OCI-LY1 (cell line): ENCODE results near the gene ZFP69.

Experiments
- H2AFZ ChIP-seq: fragments of 200-600 bp; sonication (generic), shearing (Covaris generic); 2 replicates; pipeline ENCODE4 v1.6.0; 2014; ENCODE audit warnings: antibody characterized with exemption, mild to moderate bottlenecking, low read length
- H3F3A ChIP-seq: fragments of 200-600 bp; sonication (generic), shearing (Covaris generic); 2 replicates; pipeline ENCODE4 v1.6.0; 2014; ENCODE audit warnings: mild to moderate bottlenecking, antibody characterized with exemption, low read length, moderate library complexity; ENCODE audit not compliant: insufficient read depth
- H3K27ac ChIP-seq: fragments of 200-600 bp; sonication (generic); 2 replicates; pipeline ENCODE4 v1.5.1; 2014; ENCODE audit warnings: low read length, mixed run types, mild to moderate bottlenecking, low read depth; ENCODE audit not compliant: poor library complexity, severe bottlenecking
- H3K27me3 ChIP-seq: fragments of 200-600 bp; sonication (generic); 2 replicates; pipeline ENCODE4 v1.6.0; 2014; ENCODE audit warnings: antibody characterized with exemption, mild to moderate bottlenecking, low read length, moderate library complexity; ENCODE audit not compliant: insufficient read depth
- H3K36me3 ChIP-seq: fragments of 200-600 bp; sonication (generic); 2 replicates; pipeline ENCODE4 v1.6.1; 2014; ENCODE audit warnings: mild to moderate bottlenecking, antibody characterized with exemption, low read length, moderate library complexity, mixed read lengths; ENCODE audit not compliant: insufficient read depth
- H3K4me1 ChIP-seq: fragments of 200-600 bp; sonication (generic); 2 replicates; pipeline ENCODE4 v1.5.1; 2014; ENCODE audit warnings: mild to moderate bottlenecking, low read length, moderate library complexity; ENCODE audit not compliant: insufficient read depth, severe bottlenecking
- H3K4me2 ChIP-seq: fragments of 200-600 bp; sonication (generic), shearing (Covaris generic); 2 replicates; pipeline ENCODE4 v1.6.1; 2014; ENCODE audit warnings: low read length
- H3K4me3 ChIP-seq: fragments of 200-600 bp; sonication (generic); 2 replicates; pipeline ENCODE4 v1.5.1; 2014; ENCODE audit warnings: low read length, low read depth, mild to moderate bottlenecking, mixed read lengths; ENCODE audit not compliant: poor library complexity, severe bottlenecking
- H3K79me2 ChIP-seq: fragments of 200-600 bp; shearing (Covaris generic); 2 replicates; pipeline ENCODE4 v1.6.1; 2016; ENCODE audit warnings: mixed run types, low read length, mixed read lengths; ENCODE audit not compliant: insufficient read depth
- H3K9ac ChIP-seq: fragments of 200-600 bp; sonication (generic), shearing (Covaris generic); 2 replicates; pipeline ENCODE4 v1.6.1; 2014; ENCODE audit warnings: mild to moderate bottlenecking, low read length, mixed read lengths
- H3K9me2 ChIP-seq: fragments of 200-600 bp; sonication (generic), shearing (Covaris generic); 2 replicates; pipeline ENCODE4 v1.6.1; 2014; ENCODE audit warnings: low read depth, mild to moderate bottlenecking, low read length, mixed read lengths
- H3K9me3 ChIP-seq: fragments of 200-600 bp; shearing (Covaris generic); 2 replicates; pipeline ENCODE4 v1.6.1; 2014; ENCODE audit warnings: low read length, mixed read lengths
- H4K20me1 ChIP-seq: fragments of 200-600 bp; sonication (generic), shearing (Covaris generic); 2 replicates; pipeline ENCODE4 v1.6.0; 2016; ENCODE audit warnings: mild to moderate bottlenecking, low read length; ENCODE audit not compliant: insufficient read depth
- CTCF ChIP-seq: fragments of 200-600 bp; sonication (generic), shearing (Covaris generic); IDR thresholded peaks from 2 replicates; pipeline ENCODE4 v1.5.1; 2017; ENCODE audit warnings: mild to moderate bottlenecking, antibody characterized with exemption, low read length, moderate library complexity, mixed read lengths
- EZH2 ChIP-seq: fragments of 200-600 bp; sonication (generic), shearing (Covaris generic); IDR thresholded peaks from 2 replicates; pipeline ENCODE4 v1.8.0; 2017; ENCODE audit warnings: borderline replicate concordance, mixed run types, mild to moderate bottlenecking, antibody characterized with exemption, low read length, moderate library complexity, mixed read lengths

ZFP69 gene

GRCh38 chr1:40451238-40451585, 25.9 kb upstream of the ZFP69 start:
- H3K27ac ChIP-seq: no peak overlapping the region
- peaks cover 20% of the 10 kb centered on the region for H3K4me1 ChIP-seq
- H3K4me3 ChIP-seq: peak overlapping the region; percentile 72
- H3K27me3 ChIP-seq: no peaks in the 10 kb centered on the region
- peak overlapping the region; percentile 84 for H3K4me2 ChIP-seq
- H3F3A ChIP-seq: no peaks in the 10 kb centered on the region
- H3K9ac ChIP-seq: peak overlapping the region; percentile 82
- H3K36me3 ChIP-seq: peaks cover 16% of the 10 kb centered on the region
- no peak overlapping the region for H2AFZ ChIP-seq
- TF ChIP-seq CTCF (no peak), EZH2 (no peak)
- no peaks in the 10 kb centered on the region for H4K20me1 ChIP-seq
- H3K9me2 ChIP-seq: no peaks in the 10 kb centered on the region
- peaks cover 21% of the 10 kb centered on the region for H3K9me3 ChIP-seq
- H3K79me2 ChIP-seq: no peaks in the 10 kb centered on the region

DNA sequence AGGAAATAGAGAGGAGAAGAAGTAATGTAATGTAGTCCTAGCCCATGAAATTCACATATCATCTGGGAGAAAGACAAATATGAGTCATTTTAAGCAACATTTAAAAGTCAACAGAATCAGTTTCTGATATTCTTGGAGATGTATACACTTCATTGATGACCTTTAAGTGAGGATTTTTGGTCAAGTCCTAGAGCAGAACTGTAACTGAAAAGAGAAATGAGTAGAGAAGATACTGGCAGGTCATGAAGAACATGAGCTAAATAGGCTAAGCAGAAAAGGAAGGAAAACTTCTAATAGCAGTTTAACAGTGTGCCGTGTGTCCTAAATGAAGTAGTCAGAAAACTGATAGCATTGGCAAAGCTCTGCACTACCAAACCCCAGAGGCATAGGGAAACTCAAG, 22.2 kb upstream of the ZFP69 start:
- no peak overlapping the region for H3K9ac ChIP-seq
- H3K4me3 ChIP-seq: no peak overlapping the region
- H3K4me2 ChIP-seq: no peak overlapping the region
- H3K79me2 ChIP-seq: no peaks in the 10 kb centered on the region
- H3K36me3 ChIP-seq: peaks cover 50% of the 10 kb centered on the region
- no peaks in the 10 kb centered on the region for H3F3A ChIP-seq
- peaks cover 53% of the 10 kb centered on the region for H3K9me3 ChIP-seq
- H3K27ac ChIP-seq: no peak overlapping the region
- H3K9me2 ChIP-seq: no peaks in the 10 kb centered on the region
- peaks cover 12% of the 10 kb centered on the region for H3K4me1 ChIP-seq
- H4K20me1 ChIP-seq: no peaks in the 10 kb centered on the region
- TF ChIP-seq CTCF: no peak
- TF ChIP-seq EZH2: no peak
- no peak overlapping the region for H2AFZ ChIP-seq
- no peaks in the 10 kb centered on the region for H3K27me3 ChIP-seq

- Histone ChIP-seq H3K36me3 (peaks cover 42% of the 10 kb centered on the region), H3K79me2 (no peaks in the 10 kb centered on the region)
Measured at GRCh38 chr1:40462956-40463590, 14.0 kb upstream of the ZFP69 start.

More at GRCh38 chr1:40462956-40463590, 14.0 kb upstream of the ZFP69 start:
- no peaks in the 10 kb centered on the region for H3K9me2 ChIP-seq
- H2AFZ ChIP-seq: no peak overlapping the region
- no peak overlapping the region for H3K4me2 ChIP-seq
- H3F3A ChIP-seq: no peaks in the 10 kb centered on the region; the same call in 1 of the 2 replicates
- H3K27ac ChIP-seq: no peak overlapping the region
- H3K27me3 ChIP-seq: no peaks in the 10 kb centered on the region
- peaks cover 65% of the 10 kb centered on the region for H3K9me3 ChIP-seq
- no peak for TF ChIP-seq CTCF
- TF ChIP-seq EZH2: no peak
- H4K20me1 ChIP-seq: no peaks in the 10 kb centered on the region
- H3K4me3 ChIP-seq: no peak overlapping the region
- no peaks in the 10 kb centered on the region for H3K4me1 ChIP-seq
- no peak overlapping the region for H3K9ac ChIP-seq
